ENCODE measurements around the gene RPS18. TPM values are rescaled to one million over a fixed set of nuclear protein-coding genes. Genes with fewer than 3 reads are reported as not detected.

RPS18 gene
- polyA plus RNA-seq, 1 of the 3 experiments (the other 2 are of a cell fraction) = 12,112 TPM

GRCh38 chr6:33272275-33273128 lies 627 bp downstream of the RPS18 start:
- no peak for DNase-seq
- Histone ChIP-seq H3K79me2 (ENCODE audit: insufficient read depth) (peaks cover 64% of the 10 kb centered on the region), H3K9me2 (no peaks in the 10 kb centered on the region), H3K27me3 (ENCODE audit: insufficient read depth) (no peaks in the 10 kb centered on the region), H3K27ac (ENCODE audit: low read depth in 2 of 2, low read length in 1 of 2) (peak overlapping the region; percentile 88 to 99), H3K4me1 (ENCODE audit: control insufficient read depth in 1 of 2, insufficient read depth in 2 of 2, low read depth in 1 of 2, low read length in 1 of 2) (peaks cover 34 to 39% of the 10 kb centered on the region in 2 experiments; a peak in 3 of 4 replicates), H3K9ac (peak overlapping the region; percentile 95), H3F3A (replicated peaks; ENCODE audit: insufficient read depth) (peaks cover 51% of the 10 kb centered on the region), H3K4me3 (ENCODE audit: low read depth in 2 of 2, low read length in 1 of 2) (peak overlapping the region; percentile 76 to 91), H2AFZ (ENCODE audit: low read depth) (no peak overlapping the region), H4K20me1 (ENCODE audit: insufficient read depth) (peaks cover 43% of the 10 kb centered on the region), H3K36me3 (replicated peaks in 1 of 2; ENCODE audit: control insufficient read depth in 1 of 2, insufficient read depth in 2 of 2, low read length in 1 of 2) (peaks cover 59 to 62% of the 10 kb centered on the region in 2 experiments), H3K9me3 (no peaks in the 10 kb centered on the region), H3K4me2 (peak overlapping the region; percentile 94)
- POLR2A ChIA-PET = interaction anchor here (0.9 to 2.2 kb wide), 15 partner anchors 9 to 301 kb away, joined by 3 to 19 read pairs (median 4); partner anchors contain the start of genes CUTA, PFDN6, RGL2 and RING1
- TF ChIP-seq ZBTB33 (IDR thresholded peaks at IDR 0.05; ENCODE audit: borderline replicate concordance, low read depth) (no peak), POLR2AphosphoS5 (IDR thresholded peaks at IDR 0.05; ENCODE audit: low read depth, low read length) (peak; percentile 14; the same call in 1 of the 2 replicates), NFIC (IDR thresholded peaks at IDR 0.05; ENCODE audit: borderline replicate concordance) (no peak), MXI1 (IDR thresholded peaks at IDR 0.05; ENCODE audit: low read depth, low read length) (0 out of 2 replicates have a peak, but pooled peaks have one; percentile 13), TCF12 (IDR thresholded peaks at IDR 0.05) (no peak), TAF1 (IDR thresholded peaks at IDR 0.05; ENCODE audit: borderline replicate concordance, low read depth, low read length) (0 out of 2 replicates have a peak, but pooled peaks have one; percentile 13), FOXJ3 (CRISPR knock-in tag; IDR thresholded peaks at IDR 0.05) (no peak), GATA2 (CRISPR knock-in tag; IDR thresholded peaks at IDR 0.05) (no peak; the same call in 1 of the 2 replicates), SIN3A (IDR thresholded peaks at IDR 0.05; ENCODE audit: borderline replicate concordance, low read depth, low read length) (0 out of 2 replicates have a peak, but pooled peaks have one; percentile 3)
- 1% methylated on average over 21 of the region's 22 CpGs for WGBS (ENCODE audit: low lambda C conversion rate)
- CTCF ChIA-PET = interaction anchor here (1.6 to 3.5 kb wide), 4 partner anchors 9 to 45 kb away, joined by 3 to 18 read pairs (median 8); partner anchors contain the start of genes RGL2 and ZBTB22

GRCh38 chr6:33273129-33273923 lies 1.5 kb downstream of the RPS18 start:
- POLR2A ChIA-PET = interaction anchor here (2.2 kb wide), 1 partner anchor 26 kb away, joined by 16 read pairs; the partner anchor contains the start of gene RGL2

More at GRCh38 chr6:33273129-33273923, 1.5 kb downstream of the RPS18 start:
- Histone ChIP-seq H3K27ac (ENCODE audit: low read depth in 2 of 2, low read length in 1 of 2) (peak overlapping the region; percentile 88 to 99), H3K9ac (peak overlapping the region; percentile 95), H3K79me2 (ENCODE audit: insufficient read depth) (peaks cover 64% of the 10 kb centered on the region), H3K4me1 (ENCODE audit: control insufficient read depth in 1 of 2, insufficient read depth in 2 of 2, low read depth in 1 of 2, low read length in 1 of 2) (peaks cover 36 to 39% of the 10 kb centered on the region in 2 experiments; a peak in 3 of 4 replicates), H3K4me3 (ENCODE audit: low read depth in 2 of 2, low read length in 1 of 2) (peak overlapping the region; percentile 76 to 91), H3K4me2 (peak overlapping the region; percentile 94), H4K20me1 (ENCODE audit: insufficient read depth) (peaks cover 43% of the 10 kb centered on the region), H3F3A (replicated peaks; ENCODE audit: insufficient read depth) (peaks cover 58% of the 10 kb centered on the region), H2AFZ (ENCODE audit: low read depth) (no peak overlapping the region), H3K9me2 (no peaks in the 10 kb centered on the region), H3K9me3 (no peaks in the 10 kb centered on the region), H3K27me3 (ENCODE audit: insufficient read depth) (no peaks in the 10 kb centered on the region), H3K36me3 (replicated peaks in 1 of 2; ENCODE audit: control insufficient read depth in 1 of 2, insufficient read depth in 2 of 2, low read length in 1 of 2) (peaks cover 51 to 57% of the 10 kb centered on the region in 2 experiments)
- TF ChIP-seq NRF1 (IDR thresholded peaks at IDR 0.05; ENCODE audit: low read depth, low read length) = no peak
- TF ChIP-seq ELF1 (IDR thresholded peaks at IDR 0.05) = no peak
- no peak for TF ChIP-seq FOXM1 (IDR thresholded peaks at IDR 0.05; ENCODE audit: low read depth)
- TF ChIP-seq RAD21 (IDR thresholded peaks at IDR 0.05; ENCODE audit: low read length) = no peak
- TF ChIP-seq RCOR1 (IDR thresholded peaks at IDR 0.05; ENCODE audit: low read length) = no peak
- no peak for TF ChIP-seq RXRA (IDR thresholded peaks at IDR 0.05; ENCODE audit: borderline replicate concordance, low read depth)
- peak; percentile 13; the same call in 1 of the 2 replicates for TF ChIP-seq POLR2AphosphoS5 (IDR thresholded peaks at IDR 0.05; ENCODE audit: low read depth, low read length)
- DNase-seq = no peak
- 8% methylated on average over 11 of the region's 11 CpGs for WGBS (ENCODE audit: low lambda C conversion rate)
- CTCF ChIA-PET = interaction anchor here (1.0 to 2.1 kb wide), 2 partner anchors 10 to 15 kb away, joined by 3 to 5 read pairs; partner anchors contain the start of gene WDR46
